ENCODE measurements around the gene CHIT1.
"Not testable (repeated sequence)": the region's sequence is repeated elsewhere in the genome, so short reads cannot be mapped to it uniquely, and the experiment has no call there.

CHIT1 gene

DNA sequence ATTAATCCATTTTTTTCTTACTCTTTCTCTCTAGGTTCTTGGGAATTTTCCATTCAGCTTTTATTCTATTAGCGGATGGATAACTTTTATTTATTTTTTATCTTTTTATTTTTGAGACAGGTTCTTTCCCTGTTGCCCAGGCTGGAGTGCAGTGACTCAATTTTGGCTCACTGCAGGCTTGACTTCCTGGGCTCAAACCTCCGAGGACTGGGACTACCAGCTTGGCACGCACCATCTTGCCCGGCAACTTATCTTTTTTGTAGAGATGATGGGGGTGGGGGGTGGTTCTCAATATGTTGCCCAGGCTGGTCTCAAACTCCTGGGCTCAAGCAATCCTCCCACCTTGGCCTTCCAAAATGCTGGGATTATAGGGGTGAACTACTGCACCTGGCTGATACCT is 36.1 kb upstream of the CHIT1 start:
- DNase-seq (ENCODE audit: low read depth), result no peak

DNA sequence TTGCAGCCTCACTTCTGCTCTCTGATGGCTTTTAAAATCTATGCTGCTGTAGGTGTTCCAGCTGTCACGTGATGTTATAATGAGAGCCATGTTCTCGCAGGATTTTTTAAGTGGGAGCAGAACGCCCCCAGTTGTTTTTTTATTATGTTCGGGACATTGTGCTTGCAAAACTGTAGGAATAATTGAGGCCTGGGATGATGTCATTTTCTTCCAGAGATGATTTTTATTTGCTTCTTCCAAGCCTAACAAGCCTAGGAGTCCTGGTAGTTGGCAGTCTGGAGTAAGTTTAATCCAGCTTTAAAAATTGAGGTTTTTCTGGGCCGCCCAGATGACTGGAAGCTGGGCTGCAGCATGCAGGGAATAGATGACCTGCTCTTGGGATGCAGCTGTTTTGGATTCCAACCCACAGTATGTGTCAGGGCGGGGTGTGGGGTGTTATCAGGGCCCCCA is 34.6 kb upstream of the CHIT1 start:
- DNase-seq (ENCODE audit: low read depth), result no peak

DNA sequence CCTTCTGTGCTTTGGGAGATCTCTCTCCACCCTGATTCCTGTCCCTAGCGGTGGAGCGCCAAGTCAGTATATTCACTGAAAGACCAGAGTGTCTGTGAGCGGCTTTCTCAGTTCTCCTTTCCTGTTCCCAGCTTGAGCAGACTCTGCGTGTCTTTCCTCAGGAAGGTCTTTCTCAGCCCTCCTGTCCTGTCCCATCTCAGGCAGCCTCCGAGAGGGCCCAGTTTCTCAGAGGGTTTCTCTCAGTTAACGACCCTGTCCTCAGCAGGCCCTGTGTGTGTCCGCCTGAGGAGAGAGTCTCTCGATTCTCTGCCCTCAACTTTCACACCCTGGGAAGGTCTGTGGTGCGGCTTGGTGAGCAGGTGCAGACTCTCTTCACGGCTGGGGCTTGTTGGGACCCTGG is 34.0 kb upstream of the CHIT1 start:
- no peak for DNase-seq (ENCODE audit: low read depth)

DNA sequence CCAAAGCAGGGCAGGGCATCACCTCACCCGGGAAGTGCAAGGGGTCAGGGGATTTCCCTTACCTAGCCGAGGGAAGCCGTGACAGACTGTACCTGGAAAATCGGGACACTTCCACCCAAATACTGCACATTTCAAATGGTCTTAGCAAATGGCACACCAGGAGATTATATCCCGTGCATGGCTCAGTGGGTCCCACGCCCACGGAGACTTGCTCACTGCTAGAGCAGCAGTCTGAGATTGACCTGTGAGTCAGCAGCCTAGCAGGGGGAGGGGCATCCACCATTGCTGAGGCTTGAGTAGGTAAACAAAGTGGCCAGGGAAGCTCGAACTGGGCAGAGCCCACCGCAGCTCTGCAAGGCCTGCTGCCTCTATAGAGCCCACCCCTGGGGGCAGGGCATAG is 27.2 kb upstream of the CHIT1 start:
- DNase-seq (ENCODE audit: low read depth), result not testable (repeated sequence)

DNA sequence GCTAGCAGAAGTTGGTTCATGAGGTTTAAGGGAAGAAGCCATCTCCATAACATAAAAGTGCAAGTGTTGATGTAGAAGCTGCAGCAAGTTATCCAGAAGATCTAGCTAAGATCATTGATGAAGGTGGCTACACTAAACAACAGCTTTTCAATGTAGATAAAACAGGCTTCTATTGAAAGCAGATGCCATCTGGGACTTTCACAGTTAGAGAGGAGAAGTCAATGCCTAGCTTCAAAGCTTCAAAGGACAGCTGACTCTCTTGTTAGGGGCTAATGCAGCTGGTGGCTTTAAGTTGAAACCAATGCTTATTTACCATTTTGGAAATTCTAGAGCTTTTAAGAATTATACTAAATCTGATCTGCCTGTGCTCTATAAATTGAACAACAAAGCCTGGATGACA is 25.3 kb upstream of the CHIT1 start:
- DNase-seq (ENCODE audit: low read depth), result not testable (repeated sequence)

DNA sequence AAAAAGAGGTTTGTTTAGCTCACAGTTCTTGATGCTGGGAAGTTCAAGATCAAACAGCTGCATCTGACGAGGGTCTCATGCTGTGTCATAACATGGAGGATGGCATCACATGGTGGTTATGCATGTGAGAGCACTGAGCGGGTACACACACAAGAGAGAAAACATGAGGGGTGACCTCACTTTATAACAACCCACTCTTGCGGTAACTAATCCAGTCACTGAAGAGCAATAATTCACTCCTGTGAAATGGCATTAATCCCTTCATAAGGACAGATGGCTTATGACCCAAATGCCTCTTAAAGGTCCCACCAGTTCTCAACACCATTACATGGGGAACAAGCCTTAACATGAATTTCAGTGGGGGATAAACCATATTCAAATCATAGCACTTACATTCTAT is 23.2 kb upstream of the CHIT1 start:
- no peak for DNase-seq (ENCODE audit: low read depth)

DNA sequence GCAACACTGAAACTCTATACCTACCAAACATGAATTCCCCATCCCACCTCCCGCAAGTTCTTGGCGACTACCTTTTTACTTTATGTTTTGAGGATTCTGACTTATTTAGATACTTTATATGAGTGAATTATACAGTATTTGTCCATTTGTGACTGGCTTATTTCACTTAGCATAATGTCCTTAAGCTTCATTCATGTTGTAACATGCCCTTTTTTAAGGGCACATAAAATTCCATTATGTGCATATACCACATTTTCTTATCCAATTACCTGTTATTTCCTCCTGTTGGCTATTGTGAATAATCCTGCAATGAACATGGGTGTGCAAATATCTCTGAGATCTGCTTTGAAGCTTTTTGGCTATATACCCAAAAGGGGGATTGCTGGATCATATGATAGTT is 22.0 kb upstream of the CHIT1 start:
- DNase-seq (ENCODE audit: low read depth), result no peak

DNA sequence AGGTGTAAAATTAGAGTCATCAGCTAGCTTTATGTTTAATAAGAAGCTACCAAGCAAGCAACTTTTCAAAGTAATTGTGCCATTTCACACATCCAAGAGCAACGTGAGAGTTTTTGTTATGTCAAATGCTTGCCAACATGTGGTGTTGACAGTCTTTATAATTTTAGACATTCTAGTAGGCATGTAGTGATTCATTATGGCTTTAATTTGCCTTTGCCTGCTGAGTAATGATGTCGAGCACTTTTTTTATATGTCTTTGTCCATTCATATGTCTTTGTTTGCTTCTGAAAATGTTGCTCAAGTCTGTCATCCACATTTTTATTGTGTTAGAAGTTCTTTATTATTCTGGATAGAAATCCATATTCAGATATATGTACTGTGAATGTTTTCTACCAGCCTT is 21.4 kb upstream of the CHIT1 start:
- no peak for DNase-seq (ENCODE audit: low read depth)

DNA sequence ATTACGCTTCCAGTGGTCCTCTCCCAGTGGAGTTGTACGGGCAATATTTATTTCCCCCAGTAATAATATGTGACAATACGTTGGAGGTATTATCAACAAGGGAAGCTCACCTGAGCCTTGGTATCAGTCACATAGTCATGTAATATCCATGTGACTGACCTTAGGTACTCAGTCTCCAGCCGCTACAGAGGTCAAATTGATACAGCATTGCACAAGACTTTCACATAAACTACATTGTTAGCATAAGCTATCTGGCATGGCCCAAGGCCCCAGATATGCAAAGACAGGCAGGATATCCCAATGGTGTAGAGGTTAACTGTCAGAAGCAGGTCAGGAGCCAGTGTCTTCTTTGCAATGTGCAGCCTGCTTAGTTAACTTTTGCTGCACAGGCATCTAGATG is 15.3 kb upstream of the CHIT1 start:
- DNase-seq (ENCODE audit: low read depth), result no peak

DNA sequence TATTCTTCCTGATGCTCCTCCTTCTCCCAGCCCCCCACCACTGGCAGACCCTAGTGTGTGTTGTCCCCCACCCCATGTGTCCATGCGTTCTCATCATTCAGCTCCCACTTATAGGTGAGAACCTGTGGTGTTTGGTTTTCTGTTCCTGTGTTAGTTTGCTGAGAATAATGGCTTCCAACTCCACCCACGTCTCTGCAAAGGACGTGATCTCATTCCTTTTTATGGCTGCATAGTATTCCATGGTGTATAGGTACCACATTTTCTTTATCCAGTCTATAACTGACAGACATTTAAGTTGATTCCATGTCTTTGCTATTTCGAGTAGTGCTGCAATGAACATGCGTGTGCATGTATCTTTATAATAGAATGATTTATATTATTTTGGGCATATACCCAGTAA is 12.2 kb upstream of the CHIT1 start:
- DNase-seq (ENCODE audit: low read depth), result not testable (repeated sequence)

DNA sequence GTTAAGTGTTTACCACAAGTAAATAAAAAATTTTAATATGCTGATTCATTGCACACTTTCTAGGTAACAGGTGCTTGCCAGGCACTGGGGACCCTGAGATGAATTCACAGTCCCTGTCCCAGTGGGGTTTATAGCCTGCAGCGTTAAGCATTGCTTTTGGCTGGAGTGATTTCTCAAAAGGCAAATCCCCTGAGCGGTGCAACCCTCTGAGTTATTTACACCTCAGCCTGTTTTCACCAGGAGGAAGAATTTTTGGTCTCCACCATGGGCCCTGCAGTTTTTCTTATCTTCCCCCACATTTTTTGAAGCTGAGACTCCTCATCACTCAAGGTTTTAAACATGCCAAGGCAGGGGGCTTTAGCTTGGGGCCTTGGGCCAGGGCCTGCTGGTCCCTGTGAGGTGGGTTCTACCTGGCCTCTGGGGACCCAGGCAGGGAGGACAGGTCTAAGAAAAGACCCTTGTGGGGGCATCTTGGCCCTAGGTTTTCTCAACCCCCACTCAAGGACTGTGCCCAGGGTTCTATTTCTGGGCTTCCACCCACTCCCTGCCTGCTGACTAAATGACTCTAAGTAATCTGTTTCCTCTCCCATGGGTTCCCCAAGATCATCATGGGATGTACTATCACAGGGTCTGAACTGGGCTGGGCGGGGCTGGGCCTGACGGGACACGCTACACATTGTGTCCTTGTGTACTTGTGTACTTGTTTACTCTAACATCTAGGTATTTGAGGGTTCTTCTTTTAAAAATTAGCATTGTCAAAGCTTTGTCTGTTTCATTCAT is 10.2 kb upstream of the CHIT1 start:
- no peak for DNase-seq (ENCODE audit: low read depth)

DNA sequence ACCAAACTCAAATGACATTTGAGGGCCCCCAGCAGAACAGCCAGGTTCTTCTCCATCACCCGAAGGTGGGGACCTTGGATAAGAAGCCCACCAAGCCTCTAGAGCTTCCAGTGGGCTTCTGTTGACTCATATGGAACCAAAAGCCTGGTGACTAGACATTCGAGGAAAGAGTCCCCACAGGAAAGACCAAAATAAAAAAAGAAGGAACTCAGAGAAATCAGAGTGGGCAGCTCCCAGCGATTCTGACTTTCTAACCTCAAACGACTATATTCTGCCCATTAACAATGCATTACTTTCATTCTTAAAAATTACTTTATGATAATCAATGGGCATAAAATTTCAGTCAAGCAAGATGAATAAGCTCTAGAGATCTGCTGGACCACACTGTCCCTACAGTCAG is 9.6 kb upstream of the CHIT1 start:
- DNase-seq (ENCODE audit: low read depth), result no peak

DNA sequence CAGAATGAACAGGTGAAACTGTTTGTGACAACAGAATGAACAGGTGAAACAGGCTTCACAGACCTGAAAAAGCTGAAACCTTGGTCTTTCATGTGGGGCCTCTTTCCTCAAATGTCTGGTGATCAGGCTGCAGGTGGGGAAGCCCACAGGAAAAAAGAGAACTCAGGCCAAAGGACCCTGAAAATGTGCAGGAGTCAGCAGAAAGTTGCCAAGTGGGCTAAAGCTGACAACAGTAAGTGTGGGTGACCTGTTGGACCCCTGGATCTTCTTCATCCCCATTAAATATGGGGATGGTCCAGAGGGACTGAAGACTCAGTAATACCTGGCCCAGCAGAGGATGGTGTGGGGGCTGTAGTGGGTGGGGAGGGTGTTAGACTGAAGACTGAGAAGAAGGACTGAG is 9.1 kb upstream of the CHIT1 start:
- no peak for DNase-seq (ENCODE audit: low read depth)

DNA sequence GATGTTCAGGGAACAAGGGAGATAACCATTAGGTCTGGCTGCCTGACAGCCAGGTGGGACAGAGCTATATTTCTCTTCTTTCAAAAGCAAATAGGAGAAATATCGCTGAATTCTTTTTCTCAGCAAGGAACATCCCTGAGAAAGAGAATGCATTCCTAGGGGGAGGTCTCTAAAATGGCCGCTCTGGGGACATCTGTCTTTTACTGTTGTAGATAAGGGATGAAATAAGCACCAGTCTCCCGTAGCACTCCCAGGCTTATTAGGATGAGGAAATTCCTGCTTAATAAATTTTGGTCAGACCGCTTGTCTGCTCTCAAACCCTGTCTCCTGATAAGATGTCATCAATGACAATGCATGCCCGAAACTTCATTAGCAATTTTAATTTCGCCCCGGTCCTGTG is 5.4 kb upstream of the CHIT1 start:
- not testable (repeated sequence) for DNase-seq (ENCODE audit: low read depth)

DNA sequence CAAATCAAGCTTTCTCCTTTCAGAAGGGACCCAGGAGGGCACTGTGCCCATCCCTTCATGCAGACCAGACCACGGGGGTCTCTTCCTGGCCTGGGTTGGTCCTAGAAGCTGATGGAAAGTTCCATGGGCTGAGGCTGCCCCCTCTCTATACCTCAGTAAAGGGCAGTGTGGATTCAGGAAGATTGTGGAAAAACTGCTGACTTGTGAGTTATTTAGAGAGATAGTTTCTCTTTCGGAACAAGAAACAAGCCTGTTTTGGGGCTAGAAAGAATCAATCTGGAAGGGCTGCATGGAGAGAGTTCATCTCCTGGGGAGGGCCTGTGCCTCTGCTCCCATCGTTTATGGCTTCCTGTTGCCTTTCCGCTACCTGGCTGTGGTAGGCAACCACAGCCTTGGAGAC is 803 bp downstream of the CHIT1 start:
- DNase-seq (ENCODE audit: low read depth), result no peak

DNA sequence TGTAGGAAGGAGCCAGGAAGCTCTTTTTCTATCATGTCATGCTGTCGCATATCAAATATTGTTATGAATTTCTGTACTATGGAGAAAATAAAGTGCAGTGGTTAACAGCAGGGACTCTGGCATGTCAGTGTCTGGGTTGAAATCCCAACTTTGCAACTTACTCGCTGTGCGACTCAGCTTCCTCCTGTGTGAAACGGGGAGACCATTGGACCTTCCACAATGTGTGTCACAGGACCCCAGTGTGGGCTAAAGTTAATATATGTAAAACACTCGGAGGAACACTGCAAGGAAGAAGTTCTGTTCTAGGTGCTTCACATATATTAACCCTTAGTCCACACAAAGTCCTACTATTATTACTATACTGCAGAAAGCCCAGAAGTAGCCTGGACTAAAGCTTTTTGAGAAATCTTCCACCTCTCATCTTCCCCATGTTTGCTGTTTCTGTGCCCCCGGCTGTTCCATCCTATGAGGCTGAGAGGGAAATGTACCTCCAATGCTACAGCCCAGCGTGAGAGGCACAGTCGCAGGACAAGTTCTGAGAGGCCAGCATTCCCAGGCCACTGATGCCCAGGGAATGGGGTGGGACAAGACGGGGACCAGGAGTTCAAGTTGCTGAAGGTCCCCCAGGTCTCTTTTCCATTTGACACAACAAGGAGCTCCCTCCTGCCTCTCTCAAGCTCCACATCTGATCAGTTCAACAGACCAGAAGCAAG is 1.9 kb downstream of the CHIT1 start:
- no peak for DNase-seq (ENCODE audit: low read depth)

DNA sequence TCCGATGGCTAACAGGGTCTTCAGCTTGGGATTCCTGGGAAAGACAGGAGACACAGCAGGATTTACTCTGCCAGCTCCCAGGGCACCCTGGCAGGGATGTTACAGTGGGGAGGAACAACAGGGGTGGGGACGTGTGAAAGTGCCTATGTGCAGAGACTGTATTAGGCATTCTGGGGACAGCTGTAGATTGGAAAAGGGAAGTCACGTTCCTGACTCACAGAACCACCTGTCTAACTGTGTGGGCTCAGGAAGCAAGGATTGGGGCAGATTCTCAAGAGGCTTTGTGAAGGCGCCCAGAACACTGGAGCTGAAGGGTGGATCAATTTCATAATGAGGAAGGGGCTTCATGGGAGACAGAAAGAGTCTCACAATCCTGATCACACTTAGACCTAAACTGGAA is 4.4 kb downstream of the CHIT1 start:
- DNase-seq (ENCODE audit: low read depth), result no peak

DNA sequence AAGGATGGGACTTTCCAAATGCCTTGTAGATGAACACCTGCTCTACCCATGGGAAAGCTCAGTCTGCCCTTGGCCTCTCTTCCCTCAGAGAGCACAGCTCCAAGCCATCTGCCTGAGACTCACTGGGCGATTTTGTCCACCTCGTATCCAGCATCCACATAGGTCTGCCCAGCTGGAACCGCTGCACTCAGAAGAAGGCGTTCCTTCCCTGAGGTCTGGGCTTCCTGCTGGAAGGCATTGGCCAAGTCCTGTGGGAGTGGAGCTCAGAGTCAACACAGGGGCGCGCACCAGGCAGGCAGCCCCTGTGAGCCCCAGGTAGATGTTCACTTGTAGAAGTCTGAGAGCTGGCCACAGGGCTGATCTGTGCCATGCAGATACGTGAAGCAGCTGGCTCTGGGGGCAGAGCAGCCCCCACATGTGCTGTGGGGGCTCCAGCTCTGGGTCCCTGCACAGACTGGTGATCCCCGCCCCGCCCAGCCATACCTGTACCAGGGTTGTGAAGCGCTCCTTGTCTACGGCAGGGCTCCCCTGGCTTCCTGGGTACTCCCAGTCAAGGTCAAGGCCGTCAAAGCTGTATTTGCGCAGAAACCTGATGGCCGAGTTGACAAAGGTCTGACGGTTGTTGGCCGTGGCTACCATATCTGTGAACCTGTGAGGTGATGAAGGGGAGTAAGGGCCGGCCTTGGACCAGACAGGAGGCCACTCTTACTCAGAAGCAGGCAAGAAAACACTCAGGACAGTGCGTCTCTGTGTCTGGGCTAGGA is 6.3 kb downstream of the CHIT1 start:
- DNase-seq (ENCODE audit: low read depth), result no peak

DNA sequence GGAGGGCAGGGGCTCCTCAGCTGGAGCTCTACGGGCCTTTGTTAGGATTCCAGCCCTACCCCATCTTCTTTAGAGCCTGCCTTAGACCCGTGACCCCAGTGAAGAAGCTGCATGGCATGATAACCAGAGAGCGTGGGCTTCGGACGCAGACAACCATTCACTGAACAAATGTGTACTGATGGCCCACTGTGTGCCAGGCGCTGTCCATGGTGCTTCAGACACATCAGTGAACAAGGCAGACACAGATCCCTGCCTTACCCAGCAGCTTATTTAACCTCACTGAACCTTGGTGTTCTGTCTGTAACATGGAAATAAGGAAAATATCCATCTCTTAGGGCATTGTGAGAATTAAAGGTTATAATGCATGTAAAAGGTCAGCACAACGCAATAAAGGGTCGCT is 9.5 kb downstream of the CHIT1 start:
- DNase-seq (ENCODE audit: low read depth), result no peak

DNA sequence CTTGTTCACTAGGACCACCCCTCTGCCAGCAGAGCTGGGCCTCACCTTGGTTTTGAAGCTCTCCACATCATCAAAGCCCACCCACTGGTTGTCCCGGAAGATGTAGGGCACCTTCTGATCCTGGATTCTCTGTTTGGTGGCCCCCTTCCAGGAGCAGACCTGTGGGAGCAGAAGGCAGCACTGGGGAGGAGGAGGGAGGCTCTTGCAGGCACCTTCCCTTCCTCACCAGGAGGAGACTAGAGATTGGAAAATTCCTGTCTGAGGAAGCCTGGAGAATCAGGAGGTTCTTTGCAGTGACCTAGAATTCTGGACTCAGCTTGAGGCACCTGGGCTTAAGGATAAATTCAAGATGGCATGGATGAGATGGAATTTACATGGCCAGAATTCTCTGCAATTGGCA is 10.3 kb downstream of the CHIT1 start:
- no peak for DNase-seq (ENCODE audit: low read depth)

DNA sequence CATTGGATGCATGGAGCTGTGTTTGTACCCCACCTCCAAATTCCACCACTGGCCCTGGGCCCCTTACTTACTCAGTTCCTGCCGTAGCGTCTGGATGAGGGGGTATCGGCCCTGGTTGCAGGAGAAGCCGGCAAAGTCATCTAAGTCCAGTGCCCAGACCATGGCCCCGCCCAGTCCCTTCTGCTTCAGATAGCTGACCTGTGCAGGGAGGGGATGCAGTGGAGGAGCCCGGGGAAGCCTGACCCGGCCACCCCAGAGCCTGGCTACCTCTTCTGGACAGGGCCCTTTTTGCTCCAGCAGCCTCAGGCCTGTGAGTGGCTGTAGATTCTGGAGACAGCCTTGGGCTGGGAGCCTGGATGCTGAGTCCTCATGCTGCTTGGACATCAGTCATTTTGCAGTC is 11.8 kb downstream of the CHIT1 start:
- no peak for DNase-seq (ENCODE audit: low read depth)

DNA sequence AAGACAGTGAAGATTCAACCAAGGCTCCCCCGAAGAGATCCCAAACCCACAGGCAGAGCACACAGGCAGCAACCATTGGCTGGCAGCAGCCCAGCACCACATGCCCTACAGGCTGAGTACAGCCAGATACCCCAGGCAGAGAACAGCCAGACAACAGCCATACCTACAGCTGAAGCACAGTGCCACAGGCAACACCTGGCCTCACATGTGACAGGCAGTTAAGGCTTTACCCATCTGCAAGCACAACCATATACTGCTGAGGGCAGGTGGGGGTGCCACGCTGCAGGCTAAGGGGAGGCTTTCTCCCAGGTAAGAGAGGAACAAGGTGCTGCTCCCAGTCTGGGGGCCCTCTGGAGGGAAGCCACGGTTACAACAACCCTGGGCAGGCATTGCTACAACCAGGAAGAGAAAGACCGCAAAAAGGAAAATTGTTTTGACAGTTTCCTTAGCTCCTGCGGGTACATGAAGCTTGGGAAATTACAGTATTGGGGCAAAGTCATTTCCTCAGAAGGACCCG is 12.3 kb downstream of the CHIT1 start:
- no peak for DNase-seq (ENCODE audit: low read depth)

Measured in activated T-cell treated with anti-CD3 and anti-CD28 coated beads for 1 hour (primary cell).